Occipital lobe (tissue), 2 donors: ENCODE results near the gene ATP5MC3. TPM values are rescaled to one million over a fixed set of nuclear protein-coding genes. Genes with fewer than 3 reads are reported as not detected.
"Not testable (repeated sequence)": the region's sequence is repeated elsewhere in the genome, so short reads cannot be mapped to it uniquely, and the experiment has no call there.

Experiments
- DNase-seq: peaks from one replicate; lab custom pipeline; 2025; lab: John Stamatoyannopoulos, UW
- total RNA-seq: library from RNA; depleted of rRNA; stranded (reverse); fragments of >200 nt; gene quantifications from one replicate; pipeline ENCODE4 v1.2.3, GENCODE V29; 2014

ATP5MC3 gene
- 55.1 TPM for total RNA-seq

- DNase-seq, result peak; percentile 87
Measured at GRCh38 chr2:175181104-175181876, at the start of gene ATP5MC3. ATP5MC3 (minus strand) TSS chr2:175181710; CDS start chr2:175181393, 317 bp downstream.

- DNase-seq, result not testable (repeated sequence)
Measured at GRCh38 chr2:175228601-175229000, 47.1 kb upstream of the ATP5MC3 start.

- DNase-seq, result no peak
Measured at GRCh38 chr2:175228179-175228578, 46.7 kb upstream of the ATP5MC3 start.

- no peak for DNase-seq
Measured at GRCh38 chr2:175227393-175227792, 45.9 kb upstream of the ATP5MC3 start.

GRCh38 chr2:175220075-175220474, 38.6 kb upstream of the ATP5MC3 start:
- no peak for DNase-seq

GRCh38 chr2:175218551-175218950, 37.0 kb upstream of the ATP5MC3 start:
- DNase-seq, result no peak

- DNase-seq, result peak; percentile 29
Measured at GRCh38 chr2:175207741-175208438, 26.4 kb upstream of the ATP5MC3 start.

- no peak for DNase-seq
Measured at GRCh38 chr2:175206866-175207265, 25.4 kb upstream of the ATP5MC3 start.

GRCh38 chr2:175205523-175205922, 24.0 kb upstream of the ATP5MC3 start:
- no peak for DNase-seq

GRCh38 chr2:175203621-175204496, 22.3 kb upstream of the ATP5MC3 start:
- peak; percentile 1 for DNase-seq

- DNase-seq, result no peak
Measured at GRCh38 chr2:175195012-175195411, 13.5 kb upstream of the ATP5MC3 start.

GRCh38 chr2:175188761-175189160, 7.3 kb upstream of the ATP5MC3 start:
- no peak for DNase-seq

GRCh38 chr2:175187378-175187777, 5.9 kb upstream of the ATP5MC3 start:
- no peak for DNase-seq

GRCh38 chr2:175183674-175184073, 2.2 kb upstream of the ATP5MC3 start:
- DNase-seq, result no peak

GRCh38 chr2:175181877-175182308, 383 bp upstream of the ATP5MC3 start:
- DNase-seq, result no peak

- DNase-seq, result peak; percentile 18
Measured at GRCh38 chr2:175180701-175181103, 808 bp downstream of the ATP5MC3 start.

- no peak for DNase-seq
Measured at GRCh38 chr2:175176624-175177023, 4.9 kb downstream of the ATP5MC3 start.

GRCh38 chr2:175175896-175176295, 5.6 kb downstream of the ATP5MC3 start:
- DNase-seq, result no peak

GRCh38 chr2:175175320-175175719, 6.2 kb downstream of the ATP5MC3 start:
- no peak for DNase-seq

- DNase-seq, result no peak
Measured at GRCh38 chr2:175170659-175171304, 10.7 kb downstream of the ATP5MC3 start.

- no peak for DNase-seq
Measured at GRCh38 chr2:175169191-175169590, 12.3 kb downstream of the ATP5MC3 start.
